Heart right ventricle (tissue), 16 donors: Measurements from ENCODE around the gene PTPRD. TPM values are rescaled to one million over a fixed set of nuclear protein-coding genes. Genes with fewer than 3 reads are reported as not detected.

ENCODE experiments used
- ATAC-seq, 8 donors: fragments of 200-7000 bp; cut with Tn5 transposase; one replicate each; pipeline ENCODE4 v1.9.1; 2020; ENCODE audit warnings: mild to moderate bottlenecking in 8 of 8, moderate library complexity in 8 of 8, moderate number of reproducible peaks in 1 of 8
- DNase-seq, 2 donors: peaks; one replicate each; pipeline ENCODE4 v3.0.0-alpha.2; 2020
- H3K27ac ChIP-seq, 10 donors: fragments of 200-600 bp; sonication (generic) in 2 of 10; one replicate each; pipeline versions ENCODE4 v1.5.0 to v1.8.0; 2020 to 2022; ENCODE audit warnings: mild to moderate bottlenecking in 3 of 10
- H3K27me3 ChIP-seq, 7 donors: fragments of 200-600 bp; one replicate each; pipeline ENCODE4 v1.8.0; 2021 to 2022; ENCODE audit warnings: mild to moderate bottlenecking in 2 of 7
- H3K36me3 ChIP-seq, 9 donors: fragments of 200-600 bp; sonication (generic) in 1 of 9; one replicate each; pipeline versions ENCODE4 v1.5.0 to v1.8.0; 2020 to 2022; ENCODE audit warnings: mild to moderate bottlenecking in 2 of 9
- H3K4me1 ChIP-seq, 9 donors: fragments of 200-600 bp; sonication (generic) in 1 of 9; one replicate each; pipeline versions ENCODE4 v1.5.0 to v1.8.0; 2020 to 2022; ENCODE audit warnings: mild to moderate bottlenecking in 4 of 9
- H3K4me3 ChIP-seq, 10 donors: fragments of 200-600 bp; sonication (generic) in 2 of 10; one replicate each; pipeline versions ENCODE4 v1.5.0 to v1.8.0; 2020 to 2022; ENCODE audit warnings: mild to moderate bottlenecking in 7 of 10, moderate library complexity in 2 of 10
- H3K9me3 ChIP-seq, 11 donors: fragments of 200-600 bp in 10 of 11; sonication (generic) in 2 of 11; one replicate each; pipeline versions ENCODE4 v1.5.0 to v1.8.0; 2013 to 2022; ENCODE audit warnings: mild to moderate bottlenecking in 2 of 11, control low read depth in 1 of 11, moderate library complexity in 1 of 11
- CTCF ChIP-seq, 9 donors: fragments of 200-600 bp; sonication (generic) in 2 of 9; IDR thresholded peaks; one replicate each; pipeline versions ENCODE4 v1.5.0 to v1.8.0; 2021 to 2022; ENCODE audit warnings: antibody characterized with exemption in 9 of 9, mild to moderate bottlenecking in 5 of 9, moderate library complexity in 1 of 9
- WGBS, 2 donors: extraction: QIAGEN DNeasy Blood & Tissue Kit; methylation state at CpG; one replicate each; pipeline ENCODE4 v1.1.7; 2013; ENCODE audit warnings: inconsistent platforms in 1 of 2; 5-methylcytosine and 5-hydroxymethylcytosine counted together
- intact Hi-C, 10 donors: fragments of 100-400 bp; cut with DNase I; formaldehyde crosslinking; loops; one replicate each; pipeline versions ENCODE4 v1.11.1 to v1.14.2; 2022
- polyA plus RNA-seq, 2 donors: library from polyadenylated mRNA; stranded (reverse); fragments of 200-250 nt; gene quantifications; one replicate each; pipeline ENCODE4 v1.2.3, GENCODE V29; 2013
- total RNA-seq, 10 donors: library from RNA; stranded (reverse); fragmentation: NEBNext Ultra II Directional in 3 of 10; extraction: Animal tissue kit (Norgen Biotek cat#: 25700) in 3 of 10; gene quantifications; one replicate each; pipeline versions ENCODE4 v1.2.1 to v1.2.4, GENCODE V29; 2021 to 2023
- donor health status: Arrhythmogenic right ventricular cardiomyopathy.
- donor health status: ischemic (EF 13 %, LVEDD 7.1; RV severe dilation, severe dysfunction).
- donor health status: healthy with polysubstance abuse.
- donor health status: DM: no; HTN: yes; CAD: no.
- donor health status: DM: no; HTN: no; CAD: no.
- donor health status: ischemic (EF 25% LVEDD 6.9; RV normal size, moderate dysfunction).
- donor health status: ischemic (EF 25% LVEDD 5.7; RV mildly dilated, moderate dysfunction).
- donor health status: healthy.
- donor health status: DM: yes; HTN: yes; CAD: no.
- donor health status: Ischemic cardiomyopathy.
- donor health status: ischemic (EF 35%, LVEDD 5.7; RV mildly dilated, moderate dysfunction).
- donor health status: nonischemic (EF 11% LVEDD 7.7; RV severe dilation, severe dysfunction).
- donor health status: DM: yes; HTN: yes; CAD: no.
- donor health status: PGD.
- donor health status: ischemic (EF 29% LVEDD 5.4; RV normal size, mild dysfunction).
- donor health status: nonischemic (EF 23%, LVEDD 6.1; RV moderate dilation, normal function).

Gene PTPRD
- total and polyA plus RNA-seq, 12 donors, result 1.4 to 25.2 (median 13.0) TPM

GRCh38 chr9:10108815-10109214 lies 504.0 kb downstream of the PTPRD start:
- Histone ChIP-seq H3K4me1 (peaks cover 0 to 29% (median 0%) of the 10 kb centered on the region in 9 donors), H3K27ac (peak overlapping the region in 7 of 10 donors; percentile 26 to 76 (median 63)), H3K4me3 (no peak overlapping the region), H3K9me3 (no peaks in the 10 kb centered on the region), H3K27me3 (no peaks in the 10 kb centered on the region), H3K36me3 (no peaks in the 10 kb centered on the region)
- ATAC-seq, result peak; percentile 72 to 95 (median 84)
- no peak for TF ChIP-seq CTCF (IDR thresholded peaks at IDR 0.05)
- peak in 1 of 2 donors; percentile 8 for DNase-seq
- WGBS, 2 donors, result 30 to 45% methylated on average over 3 of the region's 3 CpGs
- intact Hi-C loops, result no loop called here

GRCh38 chr9:10104774-10105173 lies 508.0 kb downstream of the PTPRD start:
- intact Hi-C loops, result loop anchor here in 1 of 10 donors (2.0 kb wide), 1 partner anchor 20 kb away; no protein-coding TSS in a partner anchor
- no peaks in the 10 kb centered on the region for H3K9me3 ChIP-seq
- no peaks in the 10 kb centered on the region for H3K27me3 ChIP-seq
- TF ChIP-seq CTCF (IDR thresholded peaks at IDR 0.05), result no peak
- no peak for DNase-seq
- WGBS, 2 donors, result 30 to 39% methylated on average over 2 of the region's 2 CpGs
- H3K4me3 ChIP-seq, result no peak overlapping the region
- no peaks in the 10 kb centered on the region for H3K36me3 ChIP-seq
- peaks cover 0 to 10% (median 0%) of the 10 kb centered on the region in 9 donors for H3K4me1 ChIP-seq
- ATAC-seq, result no peak
- H3K27ac ChIP-seq, result no peak overlapping the region

GRCh38 chr9:10095208-10095607 lies 517.6 kb downstream of the PTPRD start:
- no peak overlapping the region for H3K27ac ChIP-seq
- DNase-seq (no peak), ATAC-seq (no peak)
- H3K9me3 ChIP-seq, result peaks cover 0 to 6% (median 0%) of the 10 kb centered on the region in 11 donors
- TF ChIP-seq CTCF (IDR thresholded peaks at IDR 0.05), result no peak
- H3K27me3 ChIP-seq, result no peaks in the 10 kb centered on the region
- WGBS, 2 donors, result 83 to 89% methylated on average over 1 of the region's 1 CpG
- intact Hi-C loops, result no loop called here
- H3K4me1 ChIP-seq, result no peaks in the 10 kb centered on the region
- no peaks in the 10 kb centered on the region for H3K36me3 ChIP-seq
- no peak overlapping the region for H3K4me3 ChIP-seq

GRCh38 chr9:10094563-10094962 lies 518.2 kb downstream of the PTPRD start:
- no peak for ATAC-seq
- DNase-seq, result no peak

More at GRCh38 chr9:10094563-10094962, 518.2 kb downstream of the PTPRD start:
- H3K27me3 ChIP-seq, result no peaks in the 10 kb centered on the region
- no peaks in the 10 kb centered on the region for H3K36me3 ChIP-seq
- H3K9me3 ChIP-seq, result peaks cover 0 to 6% (median 0%) of the 10 kb centered on the region in 11 donors
- WGBS, 2 donors, result 64 to 79% methylated on average over 3 of the region's 3 CpGs
- no peaks in the 10 kb centered on the region for H3K4me1 ChIP-seq
- no peak overlapping the region for H3K4me3 ChIP-seq
- no peak overlapping the region for H3K27ac ChIP-seq
- intact Hi-C loops, result no loop called here
- TF ChIP-seq CTCF (IDR thresholded peaks at IDR 0.05), result no peak
